ENCODE results near the gene RAB26. TPM values are rescaled to one million over a fixed set of nuclear protein-coding genes. Genes with fewer than 3 reads are reported as not detected.
"Not testable (repeated sequence)": the region's sequence is repeated elsewhere in the genome, so short reads cannot be mapped to it uniquely, and the experiment has no call there.

The RAB26 gene
- total RNA-seq, 1 experiment from 2014 or later = 3.2 TPM

GRCh38 chr16:2117341-2117740 is 31.1 kb upstream of the RAB26 start:
- DNase-seq (ENCODE audit: low spot score) = not testable (repeated sequence)

- DNase-seq (ENCODE audit: low spot score) = not testable (repeated sequence)
Measured at GRCh38 chr16:2117960-2118722, 30.3 kb upstream of the RAB26 start.

GRCh38 chr16:2121325-2121724 is 27.1 kb upstream of the RAB26 start:
- not testable (repeated sequence) for DNase-seq (ENCODE audit: low spot score)

- no peak for DNase-seq (ENCODE audit: low spot score)
Measured at GRCh38 chr16:2121853-2122252, 26.6 kb upstream of the RAB26 start.

- DNase-seq (ENCODE audit: low spot score) = no peak
Measured at GRCh38 chr16:2122429-2122828, 26.0 kb upstream of the RAB26 start.

- DNase-seq (ENCODE audit: low spot score) = not testable (repeated sequence)
Measured at GRCh38 chr16:2122934-2123683, 25.3 kb upstream of the RAB26 start.

GRCh38 chr16:2123706-2124376 is 24.6 kb upstream of the RAB26 start:
- DNase-seq (ENCODE audit: low spot score) = not testable (repeated sequence)

- DNase-seq (ENCODE audit: low spot score) = not testable (repeated sequence)
Measured at GRCh38 chr16:2124377-2124693, 24.1 kb upstream of the RAB26 start.

- DNase-seq (ENCODE audit: low spot score) = peak; percentile 87
Measured at GRCh38 chr16:2124694-2125444, 23.6 kb upstream of the RAB26 start.

- not testable (repeated sequence) for DNase-seq (ENCODE audit: low spot score)
Measured at GRCh38 chr16:2125609-2126008, 22.8 kb upstream of the RAB26 start.

GRCh38 chr16:2126161-2126743 is 22.2 kb upstream of the RAB26 start:
- not testable (repeated sequence) for DNase-seq (ENCODE audit: low spot score)

- DNase-seq (ENCODE audit: low spot score) = not testable (repeated sequence)
Measured at GRCh38 chr16:2126928-2127556, 21.4 kb upstream of the RAB26 start.

GRCh38 chr16:2127630-2128280 is 20.7 kb upstream of the RAB26 start:
- peak; percentile 72 for DNase-seq (ENCODE audit: low spot score)

- not testable (repeated sequence) for DNase-seq (ENCODE audit: low spot score)
Measured at GRCh38 chr16:2129251-2129650, 19.2 kb upstream of the RAB26 start.

- DNase-seq (ENCODE audit: low spot score) = not testable (repeated sequence)
Measured at GRCh38 chr16:2129890-2130447, 18.5 kb upstream of the RAB26 start.

- not testable (repeated sequence) for DNase-seq (ENCODE audit: low spot score)
Measured at GRCh38 chr16:2133797-2134196, 14.6 kb upstream of the RAB26 start.

- DNase-seq (ENCODE audit: low spot score) = not testable (repeated sequence)
Measured at GRCh38 chr16:2135071-2135470, 13.4 kb upstream of the RAB26 start.

- DNase-seq (ENCODE audit: low spot score) = peak; percentile 76
Measured at GRCh38 chr16:2135770-2136490, 12.5 kb upstream of the RAB26 start, which contains the start of gene PKD1. Gene PKD1, minus strand, starts transcription at chr16:2135898. Its CDS starts 209 bp downstream, at chr16:2135689.

Data from H4 (cell line).